ENCODE results near the gene ZNF813. TPM values are rescaled to one million over a fixed set of nuclear protein-coding genes. Genes with fewer than 3 reads are reported as not detected.

ZNF813 gene
- polyA plus RNA-seq, 1 of the 3 experiments (the other 2 are of a cell fraction), result 0.44 TPM

GRCh38 chr19:53485046-53486004, 17.8 kb downstream of the ZNF813 start:
- no peak overlapping the region for H3K4me2 ChIP-seq

More at GRCh38 chr19:53485046-53486004, 17.8 kb downstream of the ZNF813 start:
- DNase-seq, result no peak
- Histone ChIP-seq H3K27ac (ENCODE audit: low read depth in 2 of 2, low read length in 1 of 2) (no peak overlapping the region), H3F3A (replicated peaks; ENCODE audit: insufficient read depth) (peaks cover 3% of the 10 kb centered on the region), H2AFZ (ENCODE audit: low read depth) (no peak overlapping the region), H4K20me1 (ENCODE audit: insufficient read depth) (no peaks in the 10 kb centered on the region), H3K79me2 (ENCODE audit: insufficient read depth) (no peaks in the 10 kb centered on the region), H3K4me3 (ENCODE audit: low read depth in 2 of 2, low read length in 1 of 2) (no peak overlapping the region), H3K9me3 (0 out of 2 replicates have a peak, but pooled peaks cover 6% of the 10 kb centered on the region), H3K9me2 (no peaks in the 10 kb centered on the region), H3K36me3 (replicated peaks in 1 of 2; ENCODE audit: control insufficient read depth in 1 of 2, insufficient read depth in 2 of 2, low read length in 1 of 2) (peaks cover 0 to 41% of the 10 kb centered on the region in 2 experiments), H3K4me1 (ENCODE audit: control insufficient read depth in 1 of 2, insufficient read depth in 2 of 2, low read depth in 1 of 2, low read length in 1 of 2) (no peaks in the 10 kb centered on the region), H3K27me3 (ENCODE audit: insufficient read depth) (no peaks in the 10 kb centered on the region), H3K9ac (no peak overlapping the region)
- no peak for TF ChIP-seq GABPA (IDR thresholded peaks at IDR 0.05; ENCODE audit: low read depth)
- no peak for TF ChIP-seq SMC3 (IDR thresholded peaks at IDR 0.05; ENCODE audit: low read depth, low read length)
- TF ChIP-seq RCOR1 (IDR thresholded peaks at IDR 0.05; ENCODE audit: low read length), result no peak
- no peak for TF ChIP-seq ELF1 (IDR thresholded peaks at IDR 0.05)
- no peak for TF ChIP-seq TCF12 (IDR thresholded peaks at IDR 0.05)
- TF ChIP-seq, protein P1, sequence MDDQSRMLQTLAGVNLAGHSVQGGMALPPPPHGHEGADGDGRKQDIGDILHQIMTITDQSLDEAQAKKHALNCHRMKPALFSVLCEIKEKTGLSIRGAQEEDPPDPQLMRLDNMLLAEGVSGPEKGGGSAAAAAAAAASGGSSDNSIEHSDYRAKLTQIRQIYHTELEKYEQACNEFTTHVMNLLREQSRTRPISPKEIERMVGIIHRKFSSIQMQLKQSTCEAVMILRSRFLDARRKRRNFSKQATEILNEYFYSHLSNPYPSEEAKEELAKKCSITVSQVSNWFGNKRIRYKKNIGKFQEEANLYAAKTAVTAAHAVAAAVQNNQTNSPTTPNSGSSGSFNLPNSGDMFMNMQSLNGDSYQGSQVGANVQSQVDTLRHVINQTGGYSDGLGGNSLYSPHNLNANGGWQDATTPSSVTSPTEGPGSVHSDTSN (IDR thresholded peaks at IDR 0.05), result no peak
- TF ChIP-seq GATA2 (CRISPR knock-in tag; IDR thresholded peaks at IDR 0.05), result no peak
- TF ChIP-seq JUND (IDR thresholded peaks at IDR 0.05), result no peak
- no peak for TF ChIP-seq EP300 (IDR thresholded peaks at IDR 0.05; ENCODE audit: borderline replicate concordance in 1 of 2, low read depth in 1 of 2, low read length in 1 of 2)
- no peak for TF ChIP-seq RAD21 (IDR thresholded peaks at IDR 0.05; ENCODE audit: low read length)
- TF ChIP-seq YY1 (IDR thresholded peaks at IDR 0.05; ENCODE audit: low read depth), result no peak
- no peak for TF ChIP-seq NFIC (IDR thresholded peaks at IDR 0.05; ENCODE audit: borderline replicate concordance)
- TF ChIP-seq, protein P2, sequence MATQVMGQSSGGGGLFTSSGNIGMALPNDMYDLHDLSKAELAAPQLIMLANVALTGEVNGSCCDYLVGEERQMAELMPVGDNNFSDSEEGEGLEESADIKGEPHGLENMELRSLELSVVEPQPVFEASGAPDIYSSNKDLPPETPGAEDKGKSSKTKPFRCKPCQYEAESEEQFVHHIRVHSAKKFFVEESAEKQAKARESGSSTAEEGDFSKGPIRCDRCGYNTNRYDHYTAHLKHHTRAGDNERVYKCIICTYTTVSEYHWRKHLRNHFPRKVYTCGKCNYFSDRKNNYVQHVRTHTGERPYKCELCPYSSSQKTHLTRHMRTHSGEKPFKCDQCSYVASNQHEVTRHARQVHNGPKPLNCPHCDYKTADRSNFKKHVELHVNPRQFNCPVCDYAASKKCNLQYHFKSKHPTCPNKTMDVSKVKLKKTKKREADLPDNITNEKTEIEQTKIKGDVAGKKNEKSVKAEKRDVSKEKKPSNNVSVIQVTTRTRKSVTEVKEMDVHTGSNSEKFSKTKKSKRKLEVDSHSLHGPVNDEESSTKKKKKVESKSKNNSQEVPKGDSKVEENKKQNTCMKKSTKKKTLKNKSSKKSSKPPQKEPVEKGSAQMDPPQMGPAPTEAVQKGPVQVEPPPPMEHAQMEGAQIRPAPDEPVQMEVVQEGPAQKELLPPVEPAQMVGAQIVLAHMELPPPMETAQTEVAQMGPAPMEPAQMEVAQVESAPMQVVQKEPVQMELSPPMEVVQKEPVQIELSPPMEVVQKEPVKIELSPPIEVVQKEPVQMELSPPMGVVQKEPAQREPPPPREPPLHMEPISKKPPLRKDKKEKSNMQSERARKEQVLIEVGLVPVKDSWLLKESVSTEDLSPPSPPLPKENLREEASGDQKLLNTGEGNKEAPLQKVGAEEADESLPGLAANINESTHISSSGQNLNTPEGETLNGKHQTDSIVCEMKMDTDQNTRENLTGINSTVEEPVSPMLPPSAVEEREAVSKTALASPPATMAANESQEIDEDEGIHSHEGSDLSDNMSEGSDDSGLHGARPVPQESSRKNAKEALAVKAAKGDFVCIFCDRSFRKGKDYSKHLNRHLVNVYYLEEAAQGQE (IDR thresholded peaks at IDR 0.05; ENCODE audit: low read depth, low read length), result no peak
- no peak for TF ChIP-seq TEAD4 (IDR thresholded peaks at IDR 0.05; ENCODE audit: borderline replicate concordance, insufficient read depth)
- TF ChIP-seq MXI1 (IDR thresholded peaks at IDR 0.05; ENCODE audit: low read depth, low read length), result no peak
- TF ChIP-seq FOSL2 (IDR thresholded peaks at IDR 0.05; ENCODE audit: borderline replicate concordance, low read depth), result no peak
- no peak for TF ChIP-seq FOXM1 (IDR thresholded peaks at IDR 0.05; ENCODE audit: low read depth)
- no peak for TF ChIP-seq TAF1 (IDR thresholded peaks at IDR 0.05; ENCODE audit: borderline replicate concordance, low read depth, low read length)
- no peak for TF ChIP-seq RXRA (IDR thresholded peaks at IDR 0.05; ENCODE audit: borderline replicate concordance, low read depth)
- TF ChIP-seq, protein P3, sequence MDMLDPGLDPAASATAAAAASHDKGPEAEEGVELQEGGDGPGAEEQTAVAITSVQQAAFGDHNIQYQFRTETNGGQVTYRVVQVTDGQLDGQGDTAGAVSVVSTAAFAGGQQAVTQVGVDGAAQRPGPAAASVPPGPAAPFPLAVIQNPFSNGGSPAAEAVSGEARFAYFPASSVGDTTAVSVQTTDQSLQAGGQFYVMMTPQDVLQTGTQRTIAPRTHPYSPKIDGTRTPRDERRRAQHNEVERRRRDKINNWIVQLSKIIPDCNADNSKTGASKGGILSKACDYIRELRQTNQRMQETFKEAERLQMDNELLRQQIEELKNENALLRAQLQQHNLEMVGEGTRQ (IDR thresholded peaks at IDR 0.05; ENCODE audit: borderline replicate concordance, low read depth, low read length), result no peak
- ChIA-PET CTCF (interaction anchor here (1.7 kb wide), 1 partner anchor 14 kb away, joined by 4 read pairs; no protein-coding TSS in a partner anchor), POLR2A (no interaction called here)
- WGBS (ENCODE audit: low lambda C conversion rate), result 73% methylated on average over 8 of the region's 8 CpGs
